ENCODE measurements around the gene REEP3.

- TF ChIP-seq POLR2A (IDR thresholded peaks at IDR 0.05): no peak
- no peak for TF ChIP-seq CTCF (IDR thresholded peaks at IDR 0.05)
These were observed 64.8 kb downstream of the REEP3 start for GRCh38 chr10:63586043-63586442.
